Endodermal cell (in vitro differentiated cells): ENCODE results near the gene HDAC11. TPM values are rescaled to one million over a fixed set of nuclear protein-coding genes. Genes with fewer than 3 reads are reported as not detected.

ENCODE experiments used
- DNase-seq: peaks from one replicate; pipeline ENCODE4 v3.0.0-alpha.2; 2017
- H3K27ac ChIP-seq: 2 replicates; pipeline ENCODE4 v1.5.1; 2013; ENCODE audit warnings: mild to moderate bottlenecking, low read depth, low read length, moderate library complexity
- H3K27me3 ChIP-seq: 2 replicates; pipeline ENCODE4 v1.6.1; 2013; ENCODE audit warnings: mild to moderate bottlenecking, low read length, moderate library complexity; ENCODE audit not compliant: insufficient read depth, control insufficient read depth, poor library complexity, severe bottlenecking
- H3K36me3 ChIP-seq: 2 replicates; pipeline ENCODE4 v1.7.0; 2013; ENCODE audit warnings: mild to moderate bottlenecking, low read length, moderate library complexity; ENCODE audit not compliant: control insufficient read depth, insufficient read depth
- H3K4me1 ChIP-seq: one replicate; pipeline ENCODE4 v1.7.0; 2013; ENCODE audit warnings: low read length; ENCODE audit not compliant: control insufficient read depth, insufficient read depth
- H3K4me3 ChIP-seq: 2 replicates; pipeline ENCODE4 v1.5.1; 2013; ENCODE audit warnings: mild to moderate bottlenecking, low read length, moderate library complexity
- H3K9ac ChIP-seq: 2 replicates; pipeline ENCODE4 v1.6.1; 2013; ENCODE audit warnings: mild to moderate bottlenecking, low read length, moderate library complexity; ENCODE audit not compliant: poor library complexity, severe bottlenecking; ENCODE audit errors: extremely low read depth
- H3K9me3 ChIP-seq: 2 replicates; pipeline ENCODE4 v1.6.1; 2013; ENCODE audit warnings: mild to moderate bottlenecking, low read length, moderate library complexity; ENCODE audit not compliant: control insufficient read depth
- H3K27ac Mint-ChIP-seq: 2 replicates; pipeline ENCODE4 v1.8.0; 2020; ENCODE audit warnings: mixed read lengths
- H3K27me3 Mint-ChIP-seq: 2 replicates; pipeline ENCODE4 v1.8.0; 2021; ENCODE audit warnings: mild to moderate bottlenecking, mixed read lengths; ENCODE audit not compliant: insufficient read depth
- H3K36me3 Mint-ChIP-seq: 2 replicates; pipeline ENCODE4 v1.8.0; 2020; ENCODE audit warnings: low read depth, mixed read lengths
- H3K4me1 Mint-ChIP-seq: 2 replicates; pipeline ENCODE4 v1.8.0; 2020; ENCODE audit warnings: mixed read lengths
- H3K4me3 Mint-ChIP-seq: 2 replicates; pipeline ENCODE4 v1.8.0; 2020; ENCODE audit warnings: mild to moderate bottlenecking, moderate library complexity, mixed read lengths
- H3K9me3 Mint-ChIP-seq: 2 replicates; pipeline ENCODE4 v1.8.0; 2020; ENCODE audit warnings: mild to moderate bottlenecking, mixed read lengths
- CTCF ChIP-seq: fragments of 200-600 bp; sonication (generic); conservative IDR thresholded peaks from 2 replicates; pipeline ENCODE4 v1.5.0; 2021; ENCODE audit warnings: antibody characterized with exemption, mild to moderate bottlenecking
- WGBS, 2 experiments: methylation state at CpG; one replicate each; pipeline versions ENCODE4 v1.1.5 to v1.1.7; 2013; ENCODE audit warnings: missing lambda C conversion rate in 2 of 2, mixed read lengths in 1 of 2; ENCODE audit not compliant: insufficient coverage in 1 of 2, insufficient read length in 1 of 2; 5-methylcytosine and 5-hydroxymethylcytosine counted together
- total RNA-seq, 2 donors: library from RNA; stranded (reverse); fragmentation: NEBNext Ultra II Directional in 1 of 2; extraction: Animal tissue kit (Norgen Biotek cat#: 25700) in 1 of 2; gene quantifications; 2 replicates in 1 of 2; 3 replicates in 1 of 2; pipeline ENCODE4 v1.2.1, GENCODE V29; 2021

Gene HDAC11
- total RNA-seq, 2 donors from 2014 or later, result 17.0 to 17.1 TPM

DNA sequence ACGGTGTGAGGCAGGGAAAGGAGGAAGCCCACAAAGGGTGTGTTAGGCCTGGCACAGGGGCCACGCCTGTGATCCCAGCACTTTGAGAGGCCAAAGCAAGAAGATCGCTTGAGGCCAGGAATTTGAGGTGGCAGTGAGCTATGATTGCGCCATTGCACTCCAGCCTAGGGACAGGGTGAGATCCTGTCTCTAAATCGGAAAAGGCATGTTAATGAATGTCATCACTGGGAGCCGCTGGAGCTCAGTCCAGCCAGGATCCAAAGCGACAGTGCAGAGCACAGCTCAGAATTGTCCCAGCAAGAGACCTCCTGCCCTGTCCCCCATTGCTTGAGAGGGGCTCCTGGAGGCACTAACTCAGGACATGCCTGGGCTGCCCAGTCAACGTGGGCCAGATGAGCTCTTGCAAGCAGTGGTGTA is 53.8 kb downstream of the HDAC11 start:
- no peak overlapping the region for H3K27ac ChIP-seq
- DNase-seq, result peak; percentile 41
- H3K4me1 ChIP-seq, result no peaks in the 10 kb centered on the region
- Mint-ChIP-seq H3K4me3 (no peak overlapping the region), H3K27ac (no peak overlapping the region), H3K36me3 (no peaks in the 10 kb centered on the region), H3K27me3 (peaks cover 5% of the 10 kb centered on the region), H3K9me3 (no peaks in the 10 kb centered on the region), H3K4me1 (peaks cover 13% of the 10 kb centered on the region)
- H3K27me3 ChIP-seq, result no peaks in the 10 kb centered on the region
- no peak for TF ChIP-seq CTCF
- 88 to 92% methylated on average over 8 of the region's 8 CpGs for WGBS, 2 experiments
- no peaks in the 10 kb centered on the region for H3K36me3 ChIP-seq
- no peak overlapping the region for H3K9ac ChIP-seq
- no peaks in the 10 kb centered on the region for H3K9me3 ChIP-seq
- no peak overlapping the region for H3K4me3 ChIP-seq

DNA sequence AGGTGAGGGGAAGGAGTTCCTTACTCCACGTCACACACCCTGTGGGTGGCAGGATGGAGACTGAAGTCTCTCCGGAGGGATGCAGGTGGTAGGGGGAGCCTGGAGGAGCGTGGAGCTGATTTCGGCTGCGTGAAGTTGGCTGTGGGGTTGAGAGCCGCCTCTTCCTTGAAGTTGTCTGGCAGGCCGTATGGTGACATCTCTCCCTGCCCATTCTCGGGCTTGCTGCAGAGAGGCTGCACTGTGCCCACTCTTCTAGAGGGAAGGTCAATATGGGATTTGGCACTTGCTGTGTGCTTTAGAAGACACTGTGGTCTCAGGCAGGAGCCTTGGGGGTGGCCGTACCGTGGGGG is 55.4 kb downstream of the HDAC11 start:
- Histone ChIP-seq H3K27me3 (no peaks in the 10 kb centered on the region), H3K9ac (no peak overlapping the region), H3K9me3 (no peaks in the 10 kb centered on the region), H3K4me1 (no peaks in the 10 kb centered on the region), H3K36me3 (no peaks in the 10 kb centered on the region), H3K4me3 (no peak overlapping the region), H3K27ac (no peak overlapping the region)
- Mint-ChIP-seq H3K4me1 (peaks cover 10% of the 10 kb centered on the region), H3K27me3 (peaks cover 3% of the 10 kb centered on the region), H3K9me3 (no peaks in the 10 kb centered on the region), H3K27ac (no peak overlapping the region), H3K4me3 (no peak overlapping the region), H3K36me3 (no peaks in the 10 kb centered on the region)
- WGBS, 2 experiments, result 93% methylated on average over 10 of the region's 10 CpGs; no CpG with 5 or more reads in 1 of the 2 experiments
- DNase-seq, result no peak
- no peak for TF ChIP-seq CTCF

GRCh38 chr3:13535905-13536304 is 55.8 kb downstream of the HDAC11 start:
- DNase-seq, result no peak
- Histone ChIP-seq H3K36me3 (no peaks in the 10 kb centered on the region), H3K9ac (no peak overlapping the region), H3K9me3 (no peaks in the 10 kb centered on the region), H3K27ac (no peak overlapping the region), H3K27me3 (no peaks in the 10 kb centered on the region), H3K4me1 (no peaks in the 10 kb centered on the region), H3K4me3 (no peak overlapping the region)
- Mint-ChIP-seq H3K9me3 (no peaks in the 10 kb centered on the region), H3K4me3 (no peak overlapping the region), H3K27me3 (peaks cover 3% of the 10 kb centered on the region), H3K36me3 (no peaks in the 10 kb centered on the region), H3K27ac (no peak overlapping the region), H3K4me1 (peaks cover 10% of the 10 kb centered on the region)
- TF ChIP-seq CTCF, result no peak
- 93 to 100% methylated on average over 2 to 9 of the region's 9 CpGs for WGBS, 2 experiments
